NCI-H82 treated with DMSO at 0.1 percent for 48 hours (cell line): ENCODE data around the gene LUZP2.

Experiments used
- DNase-seq: peaks from one replicate; lab custom pipeline; 2025; ENCODE audit not compliant: unreplicated experiment; lab: John Stamatoyannopoulos, UW

Gene LUZP2

DNA sequence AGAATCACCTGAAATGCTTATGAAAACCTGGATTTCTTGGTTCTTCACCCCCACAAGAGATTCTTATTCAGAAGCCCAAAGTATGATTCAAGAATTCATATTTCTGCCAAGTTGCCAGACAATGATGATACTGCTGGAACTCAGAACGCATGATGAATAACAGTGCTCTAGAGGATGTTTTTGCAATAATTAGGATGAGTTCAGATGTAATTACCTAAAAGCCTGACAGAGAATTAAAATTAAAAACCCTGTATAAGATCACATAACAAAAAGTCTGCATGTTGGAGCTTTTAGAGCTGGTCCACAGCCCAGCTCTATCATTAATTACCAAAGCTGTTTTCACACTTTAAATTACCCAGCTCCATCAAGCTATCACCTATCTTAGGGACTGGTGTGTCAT, 211.8 kb downstream of the LUZP2 start:
- DNase-seq, result no peak

DNA sequence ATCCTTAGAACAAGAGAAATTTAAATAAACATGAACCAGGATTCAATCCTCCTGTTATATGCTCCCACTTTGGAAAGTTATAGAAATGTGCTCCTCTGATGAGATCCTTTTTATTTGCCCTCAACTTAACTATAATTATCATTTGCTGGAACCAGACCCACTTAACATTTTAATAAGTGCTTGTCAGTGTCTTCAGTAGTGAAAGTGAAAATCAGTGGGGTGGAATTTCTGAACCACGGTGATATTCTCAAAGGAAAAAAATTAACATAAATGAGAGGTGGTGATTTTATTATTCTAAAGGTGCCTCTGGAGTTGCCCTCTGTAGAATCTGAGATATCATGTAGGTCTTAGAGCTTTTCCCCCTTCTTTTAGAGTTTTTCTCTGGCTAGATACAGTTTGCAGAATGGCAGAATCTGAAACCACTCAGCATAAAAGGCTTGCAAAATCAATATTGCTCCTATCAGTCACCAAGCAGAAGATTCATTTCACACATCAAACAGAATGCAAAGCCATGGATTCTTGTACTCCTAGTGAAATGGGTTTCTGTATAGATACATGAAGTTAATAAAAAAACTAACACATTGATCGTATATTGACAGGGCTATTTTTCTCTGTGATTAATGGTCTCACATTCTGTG, 213.2 kb downstream of the LUZP2 start:
- DNase-seq, result no peak

- no peak for DNase-seq
Observed at GRCh38 chr11:24714601-24715000, 217.7 kb downstream of the LUZP2 start.

GRCh38 chr11:24716403-24716802, 219.6 kb downstream of the LUZP2 start:
- DNase-seq, result no peak

DNA sequence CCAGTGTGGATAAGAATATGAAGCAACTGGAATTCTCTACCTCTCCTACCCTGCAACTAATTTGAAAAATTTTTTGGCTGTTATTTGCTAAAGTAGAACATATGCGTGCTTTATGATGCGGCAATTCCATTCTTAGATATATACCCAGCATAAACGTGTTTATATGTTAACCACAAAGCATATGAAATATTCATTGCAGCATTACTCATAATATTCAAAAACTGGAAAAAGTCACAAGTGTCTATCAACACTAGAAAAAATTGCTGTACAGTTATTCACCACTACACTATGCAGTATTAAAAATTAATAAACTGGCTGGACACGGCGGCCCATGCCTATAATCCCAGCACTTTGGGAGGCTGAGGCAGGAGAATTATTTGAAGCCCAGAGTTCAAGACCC, 226.4 kb downstream of the LUZP2 start:
- no peak for DNase-seq

GRCh38 chr11:24731554-24731953, 234.7 kb downstream of the LUZP2 start:
- DNase-seq, result no peak

- no peak for DNase-seq
Observed at GRCh38 chr11:24734742-24735237, 237.9 kb downstream of the LUZP2 start.

- no peak for DNase-seq
Observed at GRCh38 chr11:24738972-24739371, 242.1 kb downstream of the LUZP2 start.

- no peak for DNase-seq
Observed at GRCh38 chr11:24739637-24740036, 242.8 kb downstream of the LUZP2 start.

- no peak for DNase-seq
Observed at GRCh38 chr11:24747275-24748251, 250.7 kb downstream of the LUZP2 start.

DNA sequence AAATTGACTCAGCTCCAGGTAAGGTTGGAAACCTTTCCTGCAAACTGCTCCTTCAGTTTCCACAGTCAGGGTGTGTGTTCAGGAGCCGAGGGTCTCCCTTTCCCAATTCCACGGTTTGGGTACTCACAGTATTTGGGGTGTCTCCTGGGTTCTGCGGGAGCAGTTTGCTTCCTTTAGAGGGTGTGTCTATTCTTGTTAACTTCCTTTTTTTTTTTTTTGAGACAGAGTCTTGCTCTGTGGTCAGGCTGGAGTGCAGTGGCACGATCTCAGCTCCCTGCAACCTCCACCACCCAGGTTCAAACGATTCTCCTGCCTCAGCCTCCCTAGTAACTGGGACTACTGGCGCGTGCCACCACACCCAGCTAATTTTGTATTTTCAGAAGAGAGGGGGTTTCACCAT, 251.4 kb downstream of the LUZP2 start:
- DNase-seq, result no peak

DNA sequence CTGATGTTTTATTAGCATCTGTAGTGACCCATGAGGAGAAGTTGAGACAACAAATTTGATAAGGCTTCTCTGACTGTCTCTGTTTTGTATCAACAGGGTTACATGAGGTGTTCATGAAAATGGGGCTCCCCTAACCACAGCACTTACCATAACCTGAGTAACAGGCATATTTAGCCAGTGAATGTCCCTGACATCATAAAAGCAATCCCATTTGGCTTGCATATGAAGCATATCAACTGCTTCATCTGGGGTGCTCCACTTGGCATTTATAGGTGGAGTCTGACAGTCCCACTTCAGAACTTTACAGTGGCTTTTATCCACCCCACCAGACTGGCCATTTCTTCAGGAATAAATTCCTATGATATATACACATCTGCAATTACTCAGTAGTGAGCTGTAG, 257.6 kb downstream of the LUZP2 start:
- no peak for DNase-seq

GRCh38 chr11:24755260-24755839, 258.5 kb downstream of the LUZP2 start:
- no peak for DNase-seq

DNA sequence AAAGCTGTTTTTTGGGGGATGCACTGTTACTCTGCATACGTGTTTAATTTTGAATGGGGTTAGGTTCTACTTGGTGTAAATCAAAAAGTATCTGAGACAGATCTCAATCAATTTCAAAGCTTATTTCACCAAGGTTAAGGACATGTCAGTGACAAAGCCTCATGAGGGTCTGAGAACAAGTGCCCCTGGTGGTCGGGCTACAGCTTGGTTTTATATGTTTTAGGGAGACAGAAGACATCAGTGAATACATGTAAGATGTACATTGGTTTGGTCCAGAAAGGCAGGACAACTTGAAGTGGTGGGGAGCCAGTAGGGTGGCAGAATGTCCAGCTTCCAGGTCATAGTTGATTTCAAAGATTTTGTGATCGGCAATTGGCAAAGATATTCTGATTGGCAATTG, 262.9 kb downstream of the LUZP2 start:
- DNase-seq, result no peak

- no peak for DNase-seq
Observed at GRCh38 chr11:24760681-24761080, 263.8 kb downstream of the LUZP2 start.

DNA sequence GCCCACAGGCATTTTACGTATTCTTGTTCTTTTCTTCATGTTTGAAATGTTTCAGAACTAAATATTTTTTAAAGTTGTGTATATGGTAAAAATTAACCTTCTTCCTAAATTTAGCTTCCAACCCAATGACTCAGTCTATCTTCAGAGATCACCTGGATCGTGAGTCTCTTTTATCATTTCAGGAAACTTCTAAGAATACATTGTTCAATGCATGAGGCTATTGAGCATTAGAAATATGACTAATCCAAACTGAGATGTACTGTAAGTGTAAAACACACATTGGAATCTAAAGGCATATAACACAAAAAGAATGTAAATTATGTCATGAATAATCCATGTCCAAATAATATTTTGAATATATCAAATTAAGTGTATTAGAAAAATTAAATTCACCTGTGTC, 265.2 kb downstream of the LUZP2 start:
- DNase-seq, result no peak

- no peak for DNase-seq
Observed at GRCh38 chr11:24767411-24767810, 270.6 kb downstream of the LUZP2 start.

DNA sequence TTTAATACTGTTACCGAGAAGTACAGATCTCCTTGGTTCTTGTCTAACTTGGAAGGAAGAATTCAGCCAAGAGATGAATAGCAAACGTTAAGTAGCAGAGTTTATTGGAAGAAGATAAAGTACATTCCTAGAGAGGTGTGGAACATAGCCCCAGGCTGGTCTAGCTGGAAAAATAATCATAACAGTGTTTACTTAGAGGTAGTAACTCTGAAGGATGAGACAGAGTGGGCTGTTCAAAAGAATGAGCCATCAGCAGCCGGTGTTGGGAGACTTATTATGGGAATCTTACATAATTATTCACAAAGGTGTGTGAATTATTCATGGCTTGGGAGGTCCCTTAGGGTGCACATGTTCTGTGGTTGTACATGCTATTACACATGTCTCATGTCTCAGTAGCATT, 276.5 kb downstream of the LUZP2 start:
- DNase-seq, result no peak

DNA sequence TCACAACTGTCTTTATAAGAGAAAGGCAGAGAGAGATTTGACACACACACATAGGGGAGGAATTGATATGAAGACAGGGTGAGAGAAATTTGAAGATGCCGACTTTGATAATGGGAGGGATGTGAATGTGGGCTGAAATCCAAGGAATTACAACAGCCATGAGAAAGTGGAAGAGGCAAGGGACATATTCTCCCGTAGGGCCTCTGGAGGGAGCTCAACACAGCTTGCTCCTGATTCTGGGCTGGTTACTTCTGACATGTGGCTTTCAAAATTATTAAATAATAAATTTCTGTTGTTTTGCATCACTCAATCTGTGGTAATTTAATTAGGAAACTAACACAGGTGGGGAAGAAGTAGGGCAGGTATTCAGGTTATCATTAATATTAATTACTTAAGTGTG, 282.9 kb downstream of the LUZP2 start:
- DNase-seq, result no peak

- no peak for DNase-seq
Observed at GRCh38 chr11:24781288-24781687, 284.4 kb downstream of the LUZP2 start.

- DNase-seq, result no peak
Observed at GRCh38 chr11:24793479-24793878, 296.6 kb downstream of the LUZP2 start.

DNA sequence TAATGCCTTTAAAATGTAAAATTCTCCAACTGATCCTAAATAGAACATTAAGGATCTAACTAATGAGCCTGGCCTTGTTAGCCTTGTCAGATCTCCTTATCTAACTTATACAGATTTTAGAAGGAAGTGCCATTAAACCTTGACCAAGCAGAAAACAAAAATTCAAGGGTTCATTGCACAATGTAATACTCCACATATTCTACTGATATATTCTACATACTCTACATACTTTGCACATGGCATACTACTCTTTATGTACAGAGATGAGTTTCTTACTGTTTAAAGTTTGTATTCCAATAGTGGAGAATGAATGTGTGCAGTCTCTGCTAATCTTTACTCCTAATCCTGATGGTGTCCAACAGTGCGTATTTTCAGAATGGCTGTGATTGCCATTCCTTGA, 297.2 kb downstream of the LUZP2 start:
- DNase-seq, result no peak
